Epithelial cell of esophagus (primary cell): ENCODE measurements around the gene IL26.

Experiments
- DNase-seq: peaks from one replicate; pipeline ENCODE4 v3.0.0; 2010; ENCODE audit warnings: low read depth
- H3K4me3 ChIP-seq: 2 replicates; pipeline ENCODE4 v1.5.1; 2011; ENCODE audit warnings: mild to moderate bottlenecking, low read length, control low read depth
- CTCF ChIP-seq: IDR thresholded peaks from 2 replicates; pipeline ENCODE4 v1.5.1; 2011; ENCODE audit warnings: low read depth, mild to moderate bottlenecking, low read length, control low read depth, inconsistent platforms; ENCODE audit not compliant: insufficient read depth; ENCODE audit errors: missing control alignments

Gene IL26

GRCh38 chr12:68156636-68157035 is 69.0 kb downstream of the IL26 start:
- no peak overlapping the region for H3K4me3 ChIP-seq
- no peak for DNase-seq
- no peak for TF ChIP-seq CTCF

GRCh38 chr12:68154779-68155178 is 70.8 kb downstream of the IL26 start:
- TF ChIP-seq CTCF = no peak
- no peak overlapping the region for H3K4me3 ChIP-seq
- no peak for DNase-seq
